Loucy (cell line): ENCODE results near the gene RPL19.

ENCODE experiments used
- CTCF ChIP-seq: fragments of 200-600 bp; sonication (generic); conservative IDR thresholded peaks from 2 replicates; pipeline ENCODE4 v1.5.1; 2014; ENCODE audit warnings: mild to moderate bottlenecking, antibody characterized with exemption, low read length
- EZH2phosphoT487 ChIP-seq: fragments of 200-600 bp; IDR thresholded peaks from 2 replicates; pipeline ENCODE4 v1.6.1; 2018; ENCODE audit warnings: antibody characterized with exemption, mild to moderate bottlenecking, moderate library complexity, borderline replicate concordance

GRCh38 chr17:39205112-39205526 lies 5.0 kb downstream of the RPL19 start:
- TF ChIP-seq CTCF: no peak
- no peak for TF ChIP-seq EZH2phosphoT487
